ENCODE measurements around the gene AK1. TPM values are rescaled to one million over a fixed set of nuclear protein-coding genes. Genes with fewer than 3 reads are reported as not detected.

The AK1 gene
- total and polyA plus RNA-seq, 9 of the 15 experiments (the other 6 are each of a cell fraction or from before 2014, with no cell fraction given): 10.1 to 71.8 (median 39.0) TPM

DNA sequence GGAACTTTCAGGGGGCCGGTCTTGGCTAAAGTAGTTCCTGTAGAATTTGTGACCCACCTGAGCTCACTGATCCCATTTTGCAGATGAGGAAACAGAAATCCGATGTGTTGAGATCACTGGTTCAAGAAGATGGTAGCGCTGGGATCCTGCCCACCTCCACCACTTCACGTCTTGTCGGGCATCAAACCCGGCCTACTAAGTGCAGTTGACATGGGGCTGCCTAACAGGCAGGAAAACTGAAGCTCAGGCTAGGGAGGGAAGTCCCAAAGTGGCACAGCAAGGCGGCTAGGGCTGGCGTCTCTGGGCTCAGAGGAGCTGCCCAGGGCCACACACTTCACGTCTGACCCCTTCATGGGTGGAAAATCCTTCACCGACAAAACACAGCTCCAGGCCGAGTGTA, 22.5 kb downstream of the AK1 start:
- no peak for TF ChIP-seq KHSRP (IDR thresholded peaks at IDR 0.05)
- TF ChIP-seq ZKSCAN1 (IDR thresholded peaks at IDR 0.05; ENCODE audit: low read depth, low read length): peak; percentile 84
- ChIA-PET POLR2A (interaction anchor here (0.6 kb wide), 1 partner anchor 14 kb away, joined by 4 read pairs; no protein-coding TSS in a partner anchor), CTCF (ENCODE audit: low intra/inter-chr PET ratio) (no interaction called here)
- no peaks in the 10 kb centered on the region for H3K79me2 ChIP-seq (ENCODE audit: control insufficient read depth, insufficient read depth, low read length)
- H3K4me3 ChIP-seq: no peak overlapping the region
- peak overlapping the region in 1 of 2 experiments; percentile 73; a peak in 2 of 4 replicates for H3K9ac ChIP-seq (ENCODE audit: insufficient read depth in 1 of 2, low read depth in 2 of 2, low read length in 2 of 2)
- WGBS (ENCODE audit: insufficient coverage, low coverage, missing lambda C conversion rate): 68% methylated on average over 11 of the region's 11 CpGs
- BruUV-seq (replicated peaks): no TSS peak
- intact Hi-C loops (cut with micrococcal nuclease) (no loop called here), in situ Hi-C loops (cut with MboI) (no loop called here)
- H3K9me1 ChIP-seq (ENCODE audit: control insufficient read depth, insufficient read depth, low read length): no peaks in the 10 kb centered on the region
- no peaks in the 10 kb centered on the region for H4K20me1 ChIP-seq (replicated peaks; ENCODE audit: control insufficient read depth, insufficient read depth, low read length)
- no peak overlapping the region for H2AFZ ChIP-seq (ENCODE audit: low read depth, low read length)
- H3K27ac ChIP-seq (ENCODE audit: extremely low read depth, low read depth, low read length): no peak overlapping the region
- no peak overlapping the region for H3K4me2 ChIP-seq (ENCODE audit: insufficient read depth, low read length)
- H3K4me1 ChIP-seq (replicated peaks in 1 of 2; ENCODE audit: control insufficient read depth in 2 of 2, insufficient read depth in 2 of 2, low read length in 2 of 2): peaks cover 24 to 50% of the 10 kb centered on the region in 2 experiments
- H3K27me3 ChIP-seq (ENCODE audit: control insufficient read depth in 2 of 2, insufficient read depth in 2 of 2, low read length in 2 of 2): no peaks in the 10 kb centered on the region
- H3K36me3 ChIP-seq (ENCODE audit: control insufficient read depth, insufficient read depth, low read length): no peaks in the 10 kb centered on the region
- peaks cover 4% of the 10 kb centered on the region for H3K9me3 ChIP-seq (replicated peaks; ENCODE audit: control insufficient read depth, insufficient read depth, low read depth, low read length)
- no peak for ATAC-seq
- no peak for DNase-seq (ENCODE audit: extremely low read depth in 1 of 4, low spot score in 3 of 4)
- FAIRE-seq: no peak

DNA sequence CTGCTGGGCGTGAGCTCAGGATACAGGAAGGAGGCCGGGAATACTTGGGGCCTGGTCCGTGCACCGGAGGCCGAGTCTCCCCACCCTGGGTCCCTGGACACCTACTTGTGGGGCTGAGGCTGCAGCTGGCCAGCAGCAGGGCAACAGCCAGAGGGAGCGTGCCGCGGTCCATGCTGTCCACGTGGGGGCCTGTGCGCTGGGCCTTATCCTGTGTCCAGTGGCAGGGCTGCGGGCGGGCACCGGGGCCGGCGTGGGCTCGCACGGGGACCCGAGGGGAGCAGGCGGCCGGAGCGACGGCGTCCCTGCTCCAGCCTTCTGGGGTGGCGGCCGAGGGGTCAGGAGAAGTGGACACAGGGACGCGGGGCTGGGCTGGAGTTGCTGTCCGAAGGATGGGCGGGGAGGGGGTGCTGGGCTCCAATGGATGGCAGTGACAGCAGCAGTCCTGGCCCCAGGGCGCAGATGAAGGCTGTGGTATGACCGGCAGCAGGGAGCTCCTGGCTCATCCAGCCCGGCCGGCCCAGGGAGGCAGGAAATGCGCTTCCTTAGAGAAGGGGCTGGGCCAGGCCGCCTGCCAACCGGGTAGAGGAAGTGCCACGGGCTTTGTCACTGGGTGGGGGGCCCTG, 23.2 kb downstream of the AK1 start, which contains the start of gene ENG:
ENG (minus strand) TSS at position 475 of the 623 bp plus-strand sequence; CDS start at position 172, 303 bp downstream.
- intact Hi-C loops (cut with micrococcal nuclease) (no loop called here), in situ Hi-C loops (cut with MboI) (no loop called here)
- DNase-seq (ENCODE audit: extremely low read depth in 1 of 4, low spot score in 3 of 4): no peak
- no peak for FAIRE-seq
- Histone ChIP-seq H3K9ac (ENCODE audit: insufficient read depth in 1 of 2, low read depth in 2 of 2, low read length in 2 of 2) (peak within 1 kb of the TSS in 1 of 2 experiments; percentile 76; a peak in 2 of 4 replicates), H3K4me1 (replicated peaks in 1 of 2; ENCODE audit: control insufficient read depth in 2 of 2, insufficient read depth in 2 of 2, low read length in 2 of 2) (peaks cover 23 to 45% of the 10 kb centered on the region in 2 experiments), H2AFZ (ENCODE audit: low read depth, low read length) (no peak within 1 kb of the TSS), H3K9me1 (ENCODE audit: control insufficient read depth, insufficient read depth, low read length) (no peaks in the 10 kb centered on the region), H3K27me3 (ENCODE audit: control insufficient read depth in 2 of 2, insufficient read depth in 2 of 2, low read length in 2 of 2) (no peaks in the 10 kb centered on the region), H3K79me2 (ENCODE audit: control insufficient read depth, insufficient read depth, low read length) (no peaks in the 10 kb centered on the region), H3K4me3 (no peak within 1 kb of the TSS), H3K36me3 (ENCODE audit: control insufficient read depth, insufficient read depth, low read length) (no peaks in the 10 kb centered on the region), H4K20me1 (replicated peaks; ENCODE audit: control insufficient read depth, insufficient read depth, low read length) (no peaks in the 10 kb centered on the region), H3K4me2 (ENCODE audit: insufficient read depth, low read length) (no peak within 1 kb of the TSS), H3K9me3 (replicated peaks; ENCODE audit: control insufficient read depth, insufficient read depth, low read depth, low read length) (peaks cover 10% of the 10 kb centered on the region), H3K27ac (ENCODE audit: extremely low read depth, low read depth, low read length) (no peak within 1 kb of the TSS)
- ATAC-seq: no peak
- POLR2A ChIA-PET: interaction anchor here (0.7 kb wide), 1 partner anchor 510 kb away, joined by 3 read pairs; no protein-coding TSS in a partner anchor
- no TSS peak for BruUV-seq (replicated peaks)
- CTCF ChIA-PET (ENCODE audit: low intra/inter-chr PET ratio): no interaction called here
- 73% methylated on average over 13 of the region's 37 CpGs for WGBS (ENCODE audit: insufficient coverage, low coverage, missing lambda C conversion rate)
- TF ChIP-seq ZNF165 (CRISPR knock-in tag; IDR thresholded peaks at IDR 0.05; ENCODE audit: borderline replicate concordance) (no peak), ZBTB33 (CRISPR knock-in tag; IDR thresholded peaks at IDR 0.05) (peak; percentile 74)
